NCI-H2227 treated with DMSO at 0.1 percent for 48 hours (cell line): ENCODE results near the gene CDIP1.

Source experiments
- DNase-seq: peaks from one replicate; lab custom pipeline; 2025; lab: John Stamatoyannopoulos, UW

The CDIP1 gene

GRCh38 chr16:4489030-4489429 is 49.5 kb downstream of the CDIP1 start:
- no peak for DNase-seq

DNA sequence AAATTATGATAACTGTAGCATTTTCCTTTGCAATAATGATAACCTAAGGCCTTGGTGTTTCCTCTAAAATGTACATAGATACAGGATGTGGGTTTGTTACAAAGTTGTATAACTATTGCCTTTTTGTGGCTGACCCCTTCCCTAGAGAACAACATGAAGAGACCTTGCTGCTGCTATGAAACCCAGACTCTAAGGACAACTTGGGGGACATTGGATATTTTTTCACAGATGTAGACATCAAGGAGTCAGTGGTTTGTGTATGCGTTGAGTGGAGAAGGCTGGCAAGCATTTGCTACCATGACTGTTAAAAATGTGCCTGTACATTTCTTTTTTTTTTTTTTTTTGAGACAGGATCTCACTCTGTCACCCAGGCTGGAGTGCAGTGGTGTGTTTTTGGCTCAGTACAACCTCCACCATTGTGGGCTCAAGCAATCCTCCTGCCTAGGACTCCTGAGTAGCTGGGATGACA is 50.0 kb downstream of the CDIP1 start:
- DNase-seq: no peak

GRCh38 chr16:4487955-4488498 is 50.5 kb downstream of the CDIP1 start:
- DNase-seq: no peak

GRCh38 chr16:4486126-4486893 is 52.3 kb downstream of the CDIP1 start:
- no peak for DNase-seq

- no peak for DNase-seq
Observed at GRCh38 chr16:4481963-4482362, 56.6 kb downstream of the CDIP1 start.

DNA sequence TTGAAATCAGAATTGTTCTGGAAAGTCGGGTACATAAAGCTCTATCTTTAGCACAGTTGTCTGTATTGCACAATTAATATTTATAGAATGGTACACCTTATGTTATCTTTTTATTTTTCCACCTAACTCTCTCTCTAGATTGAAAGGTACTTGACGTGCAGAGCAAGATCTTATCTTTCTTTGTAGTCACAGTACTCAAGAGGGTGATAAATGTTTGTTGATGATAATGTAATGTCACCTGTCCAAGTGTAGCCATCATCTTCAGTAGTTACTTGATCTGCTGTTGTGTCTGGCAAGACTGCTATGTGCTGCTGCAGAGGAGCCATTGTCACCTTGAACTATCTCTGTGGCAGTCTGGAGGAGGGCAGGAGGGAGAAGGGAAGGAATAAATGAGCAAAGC is 57.0 kb downstream of the CDIP1 start:
- DNase-seq: no peak

DNA sequence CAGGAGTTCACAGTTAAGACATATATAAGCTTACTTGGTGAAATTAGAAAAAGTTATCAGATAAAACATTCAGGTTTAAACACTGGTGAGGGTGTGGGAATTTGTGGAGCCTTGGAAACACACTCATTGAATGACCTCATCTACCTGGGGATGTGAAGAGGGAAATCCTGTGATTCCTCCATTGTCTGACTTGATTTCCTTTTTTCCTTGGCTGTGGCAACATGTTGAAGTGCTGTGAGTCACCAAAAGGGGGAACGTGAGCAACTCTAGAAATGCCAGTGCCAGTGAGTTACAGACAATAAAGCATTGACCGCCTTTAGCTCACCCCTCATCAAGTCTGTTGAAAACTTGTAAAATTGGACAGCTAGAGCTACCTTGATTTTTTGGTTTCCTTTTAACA is 60.6 kb downstream of the CDIP1 start:
- DNase-seq: no peak

DNA sequence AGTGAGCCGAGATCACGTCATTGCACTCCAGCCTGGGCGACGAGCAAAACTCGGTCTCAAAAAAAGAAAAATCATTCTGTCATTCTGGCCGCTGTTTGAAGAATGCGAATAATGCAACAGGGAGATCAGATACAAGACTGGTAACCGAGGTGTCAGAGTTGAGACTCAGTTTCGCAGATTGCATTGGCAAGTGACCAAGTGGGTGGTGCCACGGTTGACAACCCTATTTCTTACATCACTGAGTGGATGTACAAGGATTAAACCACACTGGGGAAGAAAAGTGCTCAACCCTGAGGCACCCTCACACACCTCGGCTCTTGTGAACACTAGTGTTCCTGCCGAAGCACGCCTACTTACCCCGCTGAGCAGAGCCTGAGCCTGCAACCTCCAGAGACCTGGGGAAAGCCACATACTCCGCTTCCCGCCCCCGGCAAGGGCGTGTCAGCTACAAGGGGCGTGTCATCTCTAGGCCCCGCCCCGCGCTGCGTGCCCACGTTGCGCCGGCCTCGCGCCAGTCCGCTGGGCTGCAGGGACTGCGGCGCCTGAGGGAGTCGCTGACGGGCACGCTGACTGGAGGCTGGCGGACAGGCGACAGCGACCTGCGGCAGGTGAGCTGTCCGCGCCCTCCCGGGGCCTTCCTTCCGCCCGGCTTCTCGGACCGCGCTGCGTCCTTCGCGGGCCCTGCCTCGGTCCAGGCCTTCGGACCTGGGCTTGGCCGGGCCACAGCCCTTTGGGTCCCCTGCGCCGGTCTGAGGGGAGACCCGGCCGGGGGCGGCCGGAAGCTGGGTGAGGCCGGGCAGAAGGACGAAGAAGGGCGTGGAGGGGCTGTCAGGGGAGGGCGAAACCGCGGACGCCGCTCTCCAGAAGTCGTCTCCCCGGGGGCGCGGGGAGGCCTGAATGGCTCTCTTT is 62.4 kb downstream of the CDIP1 start, which contains the start of gene HMOX2:
TSS of gene HMOX2 (plus strand) at position 519 of the 909 bp plus-strand sequence. CDS start 29,127 bp downstream, outside the sequence.
- DNase-seq: peak; percentile 88

DNA sequence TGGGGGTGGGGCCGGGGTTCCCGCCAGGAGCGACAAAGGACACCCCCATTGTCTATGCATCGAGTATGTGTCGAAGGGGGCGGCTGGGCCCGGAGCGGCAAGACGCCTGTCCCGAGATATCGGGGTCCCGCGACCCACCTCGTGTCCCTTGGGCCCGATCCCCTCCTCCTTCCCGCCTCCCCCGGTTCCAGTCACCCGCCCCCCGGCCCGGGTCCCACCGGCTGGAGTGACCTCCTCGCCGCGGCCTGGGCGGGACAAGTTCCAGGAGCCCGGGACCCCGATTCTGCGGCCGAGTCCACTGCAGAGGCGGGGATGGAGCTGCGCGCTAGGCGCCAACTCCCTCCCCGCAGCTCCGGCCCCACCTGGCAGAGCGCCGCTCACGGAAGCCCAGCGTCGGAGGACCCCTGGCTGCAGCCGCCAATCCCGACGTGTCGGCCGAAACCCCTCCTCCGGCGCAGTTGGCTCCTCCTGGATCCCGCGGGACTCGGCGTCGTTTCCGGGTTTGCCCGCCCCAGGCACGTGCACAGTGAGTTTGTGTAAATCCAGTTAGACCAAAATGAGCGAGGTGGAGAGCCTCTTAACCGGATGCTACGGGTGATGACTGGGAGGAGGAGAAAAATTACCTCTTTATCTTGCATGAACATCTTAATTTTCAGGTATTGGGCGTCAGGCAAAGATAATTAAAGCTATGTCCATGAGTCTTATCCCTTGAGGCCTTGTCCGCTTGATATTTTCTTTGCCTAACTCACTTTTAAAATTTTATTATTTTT is 64.2 kb downstream of the CDIP1 start, which contains the start of gene NMRAL1:
TSS of gene NMRAL1 (minus strand) at position 434 of the 770 bp plus-strand sequence. CDS start 493 bp downstream, outside the sequence.
- peak; percentile 95 for DNase-seq

GRCh38 chr16:4472880-4473279 is 65.7 kb downstream of the CDIP1 start:
- no peak for DNase-seq

DNA sequence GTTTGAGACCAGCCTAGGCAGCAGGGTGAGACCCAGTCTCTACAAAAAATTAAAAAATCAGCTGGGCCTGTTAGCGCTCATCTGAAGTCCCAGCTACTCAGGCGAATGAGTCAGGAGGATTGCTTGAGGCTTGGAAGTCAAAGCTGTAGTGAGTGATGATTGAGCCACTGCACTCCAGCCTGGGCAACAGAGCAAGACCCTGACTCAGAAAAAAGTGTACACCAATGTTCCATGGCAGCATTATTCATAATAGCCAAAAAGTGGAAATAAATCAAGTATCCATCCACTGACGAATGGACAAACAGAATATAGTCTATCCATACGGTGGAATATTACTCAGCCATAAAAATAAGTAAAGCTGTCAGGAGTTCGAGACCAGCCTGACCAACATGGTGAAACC is 66.7 kb downstream of the CDIP1 start:
- no peak for DNase-seq

DNA sequence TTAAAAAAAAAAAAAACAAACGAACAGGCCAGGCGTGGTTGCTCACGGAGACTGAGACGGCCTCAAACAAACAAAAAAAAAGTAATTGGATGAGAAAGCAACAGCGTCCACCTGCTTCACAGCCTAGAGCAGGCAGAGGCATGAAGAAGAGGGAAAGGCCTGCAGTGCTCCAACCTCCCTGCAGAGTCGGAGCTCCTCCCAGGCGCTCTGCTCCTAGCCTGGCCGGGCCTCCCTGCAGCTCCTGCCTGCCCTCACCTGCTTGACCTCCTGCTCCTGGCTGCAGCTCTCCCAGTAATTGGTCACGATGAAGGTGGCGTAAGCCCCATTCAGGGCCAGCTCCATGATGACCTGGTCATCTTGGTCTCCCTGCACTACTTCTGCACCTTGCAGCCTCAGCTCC is 69.6 kb downstream of the CDIP1 start:
- DNase-seq: no peak

DNA sequence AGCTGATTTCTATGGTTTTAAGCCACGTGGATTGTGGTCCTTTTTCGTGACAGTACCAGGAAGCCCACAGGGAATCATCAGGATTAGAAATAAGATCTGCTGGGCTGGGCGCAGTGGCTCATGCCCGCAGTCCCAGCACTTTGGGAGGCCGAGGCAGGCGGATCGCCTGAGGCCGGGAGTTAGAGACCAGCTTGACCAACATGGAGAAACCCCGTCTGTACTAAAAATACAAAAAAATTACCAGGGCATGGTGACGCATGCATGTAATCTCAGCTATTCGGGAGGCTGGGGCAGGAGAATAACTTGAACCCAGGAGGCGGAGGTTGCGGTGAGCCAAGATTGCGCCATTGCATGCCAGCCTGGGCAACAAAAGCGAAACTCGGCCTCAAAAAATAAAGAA is 70.7 kb downstream of the CDIP1 start:
- no peak for DNase-seq

DNA sequence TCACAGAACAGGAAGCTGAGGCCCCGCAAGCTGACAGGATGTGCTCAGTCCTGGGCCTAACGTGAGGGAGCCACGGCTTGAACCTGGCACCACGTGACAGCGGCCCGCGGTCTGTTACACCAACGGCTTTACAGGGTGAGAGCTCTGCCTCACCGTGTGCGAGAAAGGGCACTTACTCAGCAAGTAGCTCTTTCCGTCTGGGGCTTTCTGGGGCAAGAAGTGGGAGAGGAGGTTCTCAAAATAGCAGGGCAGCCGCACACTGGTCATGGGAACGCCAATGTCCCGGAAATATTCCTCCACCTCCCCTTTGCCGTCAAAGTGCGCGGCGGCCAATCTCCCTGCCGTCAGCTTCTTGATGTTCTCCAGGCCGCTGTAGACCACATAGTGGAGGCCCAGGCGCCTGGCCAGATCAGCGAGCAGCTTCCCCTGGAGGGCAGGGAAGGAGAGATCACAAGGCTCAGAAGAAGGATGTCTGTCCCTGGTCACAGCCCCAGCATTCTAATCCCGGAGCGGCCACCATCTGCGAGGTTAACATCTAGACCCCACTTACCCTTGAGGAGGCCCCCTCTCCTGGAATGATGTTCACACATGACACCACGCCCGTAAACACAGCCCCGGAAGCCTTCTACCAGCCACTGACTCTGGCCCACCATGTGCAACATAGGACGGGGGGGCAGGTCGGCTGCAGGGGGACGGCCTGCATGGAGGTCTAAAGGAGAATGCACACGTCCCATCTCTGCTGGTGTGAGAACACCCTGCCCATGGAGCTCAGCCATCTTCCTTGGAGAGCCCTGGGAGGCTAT is 72.4 kb downstream of the CDIP1 start:
- no peak for DNase-seq

GRCh38 chr16:4463522-4464163 is 74.9 kb downstream of the CDIP1 start:
- DNase-seq: no peak

DNA sequence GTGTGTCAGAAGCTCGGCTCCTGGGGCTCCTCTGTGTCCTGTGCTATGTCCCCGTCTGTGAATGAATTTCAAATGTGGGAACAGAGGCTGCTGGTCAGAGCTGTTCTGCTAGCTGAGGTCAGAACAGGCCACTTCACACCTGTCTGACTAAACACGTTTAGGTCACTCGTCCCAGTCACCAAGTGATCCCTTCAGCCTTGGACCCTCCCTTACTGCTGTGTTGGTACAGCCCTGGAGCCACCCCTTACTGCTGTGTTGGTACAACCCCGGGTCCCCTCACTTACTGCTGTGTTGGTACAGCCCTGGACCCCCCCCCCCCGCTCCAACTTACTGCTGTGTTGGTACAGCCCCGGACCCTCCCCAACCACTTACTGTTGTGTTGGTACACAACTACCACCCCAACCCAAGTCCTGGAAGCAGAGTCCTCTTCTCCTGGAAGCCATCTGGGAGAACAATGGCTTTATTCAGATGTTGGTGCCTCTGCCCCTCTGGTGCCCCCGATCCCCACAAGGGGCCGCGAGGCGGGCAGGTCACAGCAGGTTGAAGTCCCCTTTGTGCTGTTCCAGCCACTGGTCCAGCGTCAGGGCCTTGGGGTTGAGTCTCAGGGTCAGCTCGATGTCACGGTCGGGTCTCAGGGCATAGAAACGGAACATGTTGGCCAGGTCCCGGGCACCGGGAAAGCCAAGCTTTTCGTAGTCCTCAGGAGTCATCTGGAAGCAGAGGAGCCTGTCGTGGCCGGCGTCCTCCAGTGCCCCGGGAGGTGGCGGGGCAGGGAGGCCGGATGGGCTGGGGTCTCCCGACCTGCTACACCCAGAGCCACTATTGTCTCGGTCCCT is 77.1 kb downstream of the CDIP1 start:
- DNase-seq: peak; percentile 20

DNA sequence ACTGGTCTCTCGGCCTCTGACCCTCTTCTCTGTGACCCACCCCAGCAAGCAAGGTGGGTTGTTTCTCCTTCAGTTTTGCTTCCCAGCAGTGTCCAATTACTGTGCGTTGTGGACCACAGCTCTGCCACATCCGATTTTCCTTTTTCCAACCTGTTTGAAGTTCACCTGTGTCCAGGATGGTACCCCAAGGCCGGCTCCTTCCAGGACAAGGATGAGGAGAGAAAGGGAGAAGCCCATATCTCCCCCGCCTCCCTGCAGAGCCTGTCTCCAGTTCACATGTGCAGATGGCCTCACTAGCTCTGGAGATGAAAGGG is 77.7 kb downstream of the CDIP1 start:
- DNase-seq: no peak
